H1 (cell line): ENCODE data around the gene FGF4. TPM values are rescaled to one million over a fixed set of nuclear protein-coding genes. Genes with fewer than 3 reads are reported as not detected.

Experiments used
- CHD2 ChIP-seq: IDR thresholded peaks from 2 replicates; pipeline ENCODE4 v1.6.1; 2012; ENCODE audit warnings: low read length, improper control_type of control experiment
- CREB1 ChIP-seq: IDR thresholded peaks from 2 replicates; pipeline ENCODE4 v1.6.1; 2012; ENCODE audit warnings: inconsistent platforms
- EZH2 ChIP-seq: fragments of 200-600 bp; sonication (generic); IDR thresholded peaks from 2 replicates; pipeline ENCODE4 v1.7.1; 2012; ENCODE audit warnings: low read depth, mild to moderate bottlenecking, moderate library complexity, low read length, inconsistent platforms; ENCODE audit not compliant: severe bottlenecking
- FOSL1 ChIP-seq: IDR thresholded peaks from 2 replicates; pipeline ENCODE4 v1.6.1; 2011; ENCODE audit warnings: mild to moderate bottlenecking, low read depth, low read length, moderate library complexity; ENCODE audit not compliant: insufficient read depth
- NRF1 ChIP-seq: IDR thresholded peaks from 2 replicates; pipeline ENCODE4 v1.6.1; 2011; ENCODE audit warnings: mild to moderate bottlenecking, low read depth, low read length, improper control_type of control experiment
- SP2 ChIP-seq: IDR thresholded peaks from 2 replicates; pipeline ENCODE4 v1.6.1; 2012; ENCODE audit warnings: mild to moderate bottlenecking, low read length, inconsistent platforms
- TAF1 ChIP-seq: IDR thresholded peaks from 2 replicates; pipeline ENCODE4 v1.6.1; 2011; ENCODE audit warnings: mild to moderate bottlenecking, low read depth, low read length
- polyA plus RNA-seq, 7 experiments: library from polyadenylated mRNA; depleted of rRNA in 3 of 7; stranded (reverse) in 5 of 7; unstranded in 2 of 7; fragments of >200 nt in 5 of 7; fragments of 200-250 nt in 2 of 7; gene quantifications; 1 replicate in 5 of 7; 2 replicates in 1 of 7; 4 replicates in 1 of 7; pipeline versions ENCODE4 v1.2.1 to v1.2.3, GENCODE V29; 2011 to 2013; ENCODE audit warnings: missing spikeins in 2 of 7, mixed read lengths in 2 of 7
- total RNA-seq: library from RNA; stranded (reverse); fragmentation: NEBNext Ultra II Directional; extraction: Animal tissue kit (Norgen Biotek cat#: 25700); gene quantifications from 2 replicates; pipeline ENCODE4 v1.2.1, GENCODE V29; 2021

Gene FGF4
- total and polyA plus RNA-seq, 2 of the 8 experiments (the other 6 are each of a cell fraction or from before 2014, with no cell fraction given), result 0.57 to 2.0 TPM

DNA sequence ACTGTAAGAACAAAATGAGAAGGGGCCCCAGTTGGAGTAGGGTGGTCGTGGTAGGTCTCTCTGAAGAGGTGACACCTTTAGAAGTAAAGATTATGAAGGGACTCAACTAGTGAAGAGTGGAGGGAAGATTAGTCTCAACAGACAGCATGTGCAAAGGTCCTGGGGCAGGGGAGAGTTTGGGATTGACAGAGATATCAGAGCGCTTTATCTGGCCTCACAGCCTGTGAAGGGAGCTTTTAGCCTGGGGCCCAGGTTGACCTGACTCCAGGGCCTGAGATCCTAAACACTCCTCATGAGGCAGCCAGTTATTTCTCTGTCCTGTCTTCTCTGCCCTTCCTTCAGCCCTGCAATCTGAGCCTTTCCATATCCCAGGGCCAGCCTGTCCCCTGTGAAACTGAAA is 27.9 kb upstream of the FGF4 start (continued):
- TF ChIP-seq FOSL1 (no peak), NRF1 (no peak), TAF1 (no peak), CHD2 (no peak), SP2 (no peak), CREB1 (no peak), EZH2 (no peak)
